ENCODE data around the gene SMO.
"Not testable (repeated sequence)": the region's sequence is repeated elsewhere in the genome, so short reads cannot be mapped to it uniquely, and the experiment has no call there.

The SMO gene

GRCh38 chr7:129212126-129212525, 23.7 kb downstream of the SMO start:
- DNase-seq (ENCODE audit: extremely low read depth, insufficient read length): no peak
- Histone ChIP-seq H3K4me3 (replicated peaks; ENCODE audit: low read depth, low read length) (no peak overlapping the region), H3K27me3 (replicated peaks; ENCODE audit: control insufficient read depth, insufficient read depth, low read length) (no peaks in the 10 kb centered on the region), H3K36me3 (ENCODE audit: control insufficient read depth, insufficient read depth, low read length) (no peaks in the 10 kb centered on the region)
- no peak for TF ChIP-seq CTCF (IDR thresholded peaks at IDR 0.05; ENCODE audit: insufficient read depth, low read length, poor library complexity, severe bottlenecking)

DNA sequence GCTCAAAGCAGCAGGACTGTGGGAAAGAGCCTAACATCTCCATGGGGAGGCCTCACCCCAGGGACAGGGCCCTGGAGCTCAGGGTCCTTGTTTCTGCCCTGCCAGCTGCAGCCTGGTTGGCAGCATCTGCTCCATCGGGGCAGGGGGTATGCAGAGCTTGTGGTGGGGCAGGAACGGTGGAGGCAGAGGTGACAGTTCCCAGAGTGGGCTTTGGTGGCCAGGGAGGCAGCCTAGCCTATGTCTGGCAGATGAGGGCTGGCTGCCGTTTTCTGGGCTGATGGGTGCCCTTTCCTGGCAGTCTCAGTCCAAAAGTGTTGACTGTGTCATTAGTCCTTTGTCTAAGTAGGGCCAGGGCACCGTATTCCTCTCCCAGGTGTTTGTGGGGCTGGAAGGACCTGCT, 24.2 kb downstream of the SMO start:
- TF ChIP-seq CTCF (IDR thresholded peaks at IDR 0.05; ENCODE audit: insufficient read depth, low read length, poor library complexity, severe bottlenecking): no peak
- H3K27me3 ChIP-seq (replicated peaks; ENCODE audit: control insufficient read depth, insufficient read depth, low read length): no peaks in the 10 kb centered on the region
- H3K4me3 ChIP-seq (replicated peaks; ENCODE audit: low read depth, low read length): no peak overlapping the region
- no peaks in the 10 kb centered on the region for H3K36me3 ChIP-seq (ENCODE audit: control insufficient read depth, insufficient read depth, low read length)
- no peak for DNase-seq (ENCODE audit: extremely low read depth, insufficient read length)

- Histone ChIP-seq H3K4me3 (replicated peaks; ENCODE audit: low read depth, low read length) (no peak overlapping the region), H3K36me3 (ENCODE audit: control insufficient read depth, insufficient read depth, low read length) (no peaks in the 10 kb centered on the region), H3K27me3 (replicated peaks; ENCODE audit: control insufficient read depth, insufficient read depth, low read length) (no peaks in the 10 kb centered on the region)
- DNase-seq (ENCODE audit: extremely low read depth, insufficient read length): no peak
- TF ChIP-seq CTCF (IDR thresholded peaks at IDR 0.05; ENCODE audit: insufficient read depth, low read length, poor library complexity, severe bottlenecking): peak; percentile 42
Measured at GRCh38 chr7:129213828-129214227, 25.4 kb downstream of the SMO start.

GRCh38 chr7:129215691-129216090, 27.3 kb downstream of the SMO start:
- H3K27me3 ChIP-seq (replicated peaks; ENCODE audit: control insufficient read depth, insufficient read depth, low read length); H3K36me3 ChIP-seq (ENCODE audit: control insufficient read depth, insufficient read depth, low read length); DNase-seq (ENCODE audit: extremely low read depth, insufficient read length); H3K4me3 ChIP-seq (replicated peaks; ENCODE audit: low read depth, low read length): not testable (repeated sequence)

DNA sequence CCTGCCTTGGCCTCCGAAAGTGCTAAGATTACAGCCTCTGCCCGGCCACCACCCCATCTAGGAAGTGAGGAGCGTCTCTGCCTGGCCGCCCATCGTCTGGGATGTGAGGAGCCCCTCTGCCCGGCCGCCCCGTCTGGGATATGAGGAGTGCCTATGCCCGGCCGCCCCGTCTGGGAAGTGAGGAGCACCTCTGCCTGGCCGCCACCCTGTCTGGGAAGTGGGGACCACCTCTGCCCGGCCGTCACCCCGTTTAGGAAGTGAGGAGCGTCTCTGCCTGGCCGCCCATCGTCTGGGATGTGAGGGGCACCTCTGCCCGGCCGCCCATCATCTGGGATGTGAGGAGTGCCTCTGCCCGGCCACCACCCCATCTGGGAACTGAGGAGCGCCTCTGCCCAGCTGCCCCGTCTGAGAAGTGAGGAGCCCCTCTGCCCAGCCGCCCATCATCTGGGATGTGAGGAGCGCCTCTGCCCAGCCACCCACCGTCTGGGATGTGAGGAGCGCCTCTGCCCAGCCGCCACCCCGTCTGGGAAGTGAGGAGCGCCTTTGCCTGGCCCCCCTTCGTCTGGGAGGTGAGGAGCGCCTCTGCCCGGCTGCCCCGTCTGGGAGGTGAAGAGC, 27.8 kb downstream of the SMO start:
- H3K36me3 ChIP-seq (ENCODE audit: control insufficient read depth, insufficient read depth, low read length); H3K4me3 ChIP-seq (replicated peaks; ENCODE audit: low read depth, low read length); H3K27me3 ChIP-seq (replicated peaks; ENCODE audit: control insufficient read depth, insufficient read depth, low read length); DNase-seq (ENCODE audit: extremely low read depth, insufficient read length): not testable (repeated sequence)

- H3K36me3 ChIP-seq (ENCODE audit: control insufficient read depth, insufficient read depth, low read length); H3K4me3 ChIP-seq (replicated peaks; ENCODE audit: low read depth, low read length); DNase-seq (ENCODE audit: extremely low read depth, insufficient read length): not testable (repeated sequence)
Measured at GRCh38 chr7:129216821-129217416, 28.5 kb downstream of the SMO start.

DNA sequence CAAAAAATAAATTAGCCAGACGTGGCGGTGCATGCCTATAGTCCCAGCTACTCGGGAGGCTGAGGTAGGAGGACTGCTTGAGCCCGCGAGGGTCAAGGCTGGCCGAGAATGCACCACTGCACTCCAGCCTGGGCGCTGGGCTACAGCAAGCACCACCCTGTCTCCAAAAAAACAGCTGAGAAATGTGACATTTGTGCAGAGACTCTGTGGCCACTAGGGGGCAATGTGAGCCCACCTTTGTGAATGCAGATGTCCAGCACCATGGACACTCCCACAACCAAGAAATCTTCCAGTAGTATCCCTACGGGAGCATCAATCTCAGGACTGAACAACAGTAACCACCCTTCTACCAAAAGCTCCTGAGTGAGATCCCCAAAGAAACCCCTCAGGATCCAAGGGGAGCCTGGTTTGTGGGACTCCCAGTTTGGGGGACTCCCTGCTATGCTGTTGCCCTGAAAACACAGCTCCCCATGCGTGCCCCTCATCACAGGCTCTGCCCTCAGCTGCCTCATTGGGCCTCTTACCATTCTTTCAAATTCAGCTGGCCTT, 30.2 kb downstream of the SMO start:
- no peaks in the 10 kb centered on the region for H3K36me3 ChIP-seq (ENCODE audit: control insufficient read depth, insufficient read depth, low read length)
- TF ChIP-seq CTCF (IDR thresholded peaks at IDR 0.05; ENCODE audit: insufficient read depth, low read length, poor library complexity, severe bottlenecking): peak; percentile 81
- H3K27me3 ChIP-seq (replicated peaks; ENCODE audit: control insufficient read depth, insufficient read depth, low read length): no peaks in the 10 kb centered on the region
- peak; percentile 47 for DNase-seq (ENCODE audit: extremely low read depth, insufficient read length)
- H3K4me3 ChIP-seq (replicated peaks; ENCODE audit: low read depth, low read length): no peak overlapping the region

More at GRCh38 chr7:129216821-129217416, 28.5 kb downstream of the SMO start:
- not testable (repeated sequence) for H3K27me3 ChIP-seq (replicated peaks; ENCODE audit: control insufficient read depth, insufficient read depth, low read length)

DNA sequence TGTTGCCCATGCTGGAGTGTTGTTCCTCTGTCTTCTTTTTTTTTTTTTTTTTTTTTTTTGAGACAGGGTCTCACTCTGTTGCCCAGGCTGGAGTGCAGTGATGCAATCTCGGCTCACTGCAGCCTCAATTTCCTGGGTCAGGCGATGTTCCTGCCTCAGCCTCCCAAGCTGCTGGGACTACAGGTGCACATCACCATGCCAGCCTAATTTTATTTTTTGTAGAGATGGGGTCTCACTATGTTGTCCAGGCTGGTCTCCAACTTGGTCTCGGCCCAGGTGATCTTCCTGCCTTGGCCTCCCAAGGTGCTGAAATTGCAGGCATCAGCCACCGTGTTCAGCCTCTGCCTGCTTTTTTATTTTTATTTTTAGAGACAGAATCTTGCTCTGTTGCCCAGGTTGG, 30.7 kb downstream of the SMO start:
- not testable (repeated sequence) for H3K36me3 ChIP-seq (ENCODE audit: control insufficient read depth, insufficient read depth, low read length); DNase-seq (ENCODE audit: extremely low read depth, insufficient read length); H3K4me3 ChIP-seq (replicated peaks; ENCODE audit: low read depth, low read length); H3K27me3 ChIP-seq (replicated peaks; ENCODE audit: control insufficient read depth, insufficient read depth, low read length)
